Bone marrow (tissue), 2 donors: Measurements from ENCODE around the gene LCMT1.
"Not testable (repeated sequence)": the region's sequence is repeated elsewhere in the genome, so short reads cannot be mapped to it uniquely, and the experiment has no call there.

Source experiments
- DNase-seq, 2 donors: peaks; one replicate each; lab custom pipeline; 2025; lab: John Stamatoyannopoulos, UW

Gene LCMT1

GRCh38 chr16:25095636-25096035 lies 15.9 kb upstream of the LCMT1 start:
- no peak for DNase-seq

DNA sequence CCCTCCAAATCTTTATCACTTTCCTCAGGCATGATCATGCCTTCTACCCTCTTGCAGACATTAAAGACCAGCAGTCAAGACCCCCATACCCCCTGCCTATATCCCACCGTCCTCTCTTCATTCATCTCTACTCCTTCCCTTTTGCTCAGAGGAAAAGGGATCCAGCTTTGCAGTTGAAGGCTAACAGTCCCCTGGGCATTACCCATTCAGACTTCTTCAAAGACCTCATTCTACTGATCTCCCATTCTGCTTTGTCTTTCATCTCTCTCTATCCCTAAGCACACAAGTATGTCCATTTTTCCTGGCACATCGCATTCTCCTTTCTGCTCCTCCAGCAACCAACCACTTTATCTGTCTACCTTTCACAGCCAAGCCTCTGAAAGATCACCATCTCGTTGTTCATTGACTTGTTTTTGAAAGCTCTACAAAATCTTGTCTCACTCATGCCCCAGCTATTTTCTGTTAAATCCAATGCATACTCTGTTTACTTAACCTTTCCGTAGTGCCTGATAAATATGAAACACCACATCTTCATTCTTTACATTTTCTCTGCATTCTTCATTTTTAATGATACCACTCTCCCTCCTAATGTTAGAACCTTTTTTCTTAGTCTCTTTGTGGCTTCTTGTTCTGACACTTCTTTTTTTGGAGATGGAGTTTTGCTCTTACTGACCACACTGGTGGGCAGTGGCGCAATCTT lies 14.1 kb upstream of the LCMT1 start:
- no peak for DNase-seq

GRCh38 chr16:25100511-25100910 lies 11.0 kb upstream of the LCMT1 start:
- DNase-seq: no peak

DNA sequence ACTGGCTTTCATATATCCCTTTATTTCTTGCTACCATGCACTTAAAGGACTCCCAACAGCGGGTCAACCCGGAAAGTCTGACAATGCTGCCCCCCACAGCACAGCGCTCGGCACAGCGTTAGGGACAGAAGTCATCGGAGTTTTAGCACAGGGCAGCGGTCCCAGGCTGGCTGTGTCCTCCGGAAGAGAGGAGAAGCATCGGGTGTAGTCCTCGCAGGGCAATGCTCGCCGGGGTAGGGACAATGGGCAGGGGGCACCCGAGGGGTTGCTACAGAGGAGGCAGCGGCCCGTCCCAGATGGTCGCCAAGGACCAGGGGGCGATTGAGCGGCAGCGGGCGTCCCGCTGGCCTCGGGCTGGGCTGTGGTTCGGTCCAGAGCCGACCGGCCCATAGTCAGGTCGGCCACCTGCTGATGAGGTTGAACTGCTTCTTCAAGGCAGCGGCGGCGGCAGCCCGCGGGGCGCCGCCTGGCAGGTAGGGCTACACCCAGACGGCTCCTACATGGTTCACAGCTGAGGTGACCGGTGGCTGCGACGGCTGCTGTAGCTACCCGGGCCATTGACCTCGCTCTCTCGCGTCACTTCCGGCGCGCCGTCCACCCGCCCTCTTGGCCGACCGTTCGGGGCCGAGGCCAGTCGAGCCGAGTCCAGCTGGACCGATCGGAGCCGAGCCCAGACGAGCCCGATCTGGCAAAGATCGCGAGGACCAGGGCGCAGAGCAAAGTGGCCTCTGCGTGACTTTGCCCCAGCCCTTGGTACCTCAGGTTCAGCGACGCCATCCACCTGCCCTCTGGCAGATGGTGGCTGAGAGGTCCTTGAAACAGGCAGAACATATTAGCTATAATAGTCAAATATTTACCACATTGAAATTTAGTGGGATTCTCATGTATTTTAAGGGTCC lies 4.7 kb upstream of the LCMT1 start:
- peak; percentile 30 to 75 for DNase-seq

GRCh38 chr16:25107466-25107792 lies 4.1 kb upstream of the LCMT1 start:
- no peak for DNase-seq

DNA sequence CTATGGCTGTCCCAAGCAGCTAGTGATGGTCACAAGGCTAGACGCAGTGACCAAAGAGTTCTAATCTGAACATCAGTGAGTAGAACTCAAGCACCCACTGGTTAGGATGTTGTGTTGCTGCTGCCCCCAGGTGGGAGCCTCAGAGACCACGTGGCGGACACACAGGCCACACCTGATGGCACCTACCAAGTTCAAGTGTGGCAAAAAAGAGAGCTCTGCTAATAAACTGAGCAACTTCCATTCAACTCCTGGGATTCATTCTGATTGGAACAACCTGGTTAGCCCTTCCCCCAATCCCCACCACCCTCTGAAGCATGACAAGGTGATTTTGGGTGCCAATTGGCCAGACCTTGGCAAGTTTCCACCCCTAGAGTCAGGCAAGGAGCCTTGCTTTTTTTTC lies 3.5 kb upstream of the LCMT1 start:
- DNase-seq: no peak

- no peak for DNase-seq
Measured at GRCh38 chr16:25109643-25110042, 1.9 kb upstream of the LCMT1 start.

- DNase-seq: no peak
Measured at GRCh38 chr16:25110387-25110947, 1.1 kb upstream of the LCMT1 start.

DNA sequence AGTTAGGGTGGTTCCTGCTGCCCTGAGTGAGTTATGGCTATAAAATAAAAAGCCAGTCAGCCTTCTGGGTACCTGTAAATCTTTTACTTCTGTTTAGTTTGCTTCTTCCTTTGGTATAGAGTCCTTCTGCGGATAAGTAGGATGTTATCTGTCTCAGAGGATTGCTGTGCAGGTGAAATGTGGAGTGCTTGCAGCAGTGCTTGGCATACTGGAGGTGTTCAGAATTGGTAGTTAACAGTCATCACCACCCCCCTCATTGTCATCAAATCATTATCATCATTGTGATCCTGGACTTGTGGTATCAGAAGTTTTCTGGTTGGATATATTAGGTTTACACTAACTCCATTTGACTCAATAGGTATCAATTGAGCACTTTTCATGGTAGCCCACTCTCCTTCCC lies 2.6 kb downstream of the LCMT1 start:
- no peak for DNase-seq

DNA sequence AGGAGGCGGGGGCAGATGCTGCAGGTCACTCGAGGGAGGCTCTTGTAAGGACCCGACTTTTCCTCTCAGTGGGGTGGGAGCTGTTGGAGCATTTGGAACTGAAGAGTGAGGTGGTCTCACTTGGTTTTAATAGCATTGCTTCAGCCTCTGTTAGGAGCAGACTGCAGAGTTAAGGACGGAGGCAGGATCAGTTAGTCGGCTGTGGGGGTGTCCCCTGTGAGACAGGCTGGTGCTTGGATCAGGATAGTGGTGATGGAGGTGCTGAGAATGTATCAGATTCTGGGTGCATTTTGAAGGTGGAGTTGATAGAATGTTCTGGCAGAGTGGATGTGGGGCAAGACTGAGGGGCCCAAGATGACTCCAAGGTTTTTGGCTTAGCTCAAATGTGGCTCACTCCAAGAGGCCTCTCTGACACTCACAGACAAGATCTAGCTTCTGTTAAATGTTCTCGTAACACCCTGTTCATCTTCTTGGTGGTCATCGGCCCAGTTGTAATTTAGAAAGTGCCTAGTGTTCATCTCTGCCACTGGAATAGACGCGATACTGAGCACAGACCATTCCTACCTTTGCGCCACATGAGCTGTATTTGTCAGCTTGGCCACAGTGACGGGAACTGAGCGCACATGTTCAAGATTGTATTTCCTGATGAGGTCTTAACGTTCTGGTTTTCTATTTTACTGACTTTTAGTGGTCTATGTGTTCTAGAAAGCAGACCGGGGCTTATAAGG lies 7.5 kb downstream of the LCMT1 start:
- no peak for DNase-seq

DNA sequence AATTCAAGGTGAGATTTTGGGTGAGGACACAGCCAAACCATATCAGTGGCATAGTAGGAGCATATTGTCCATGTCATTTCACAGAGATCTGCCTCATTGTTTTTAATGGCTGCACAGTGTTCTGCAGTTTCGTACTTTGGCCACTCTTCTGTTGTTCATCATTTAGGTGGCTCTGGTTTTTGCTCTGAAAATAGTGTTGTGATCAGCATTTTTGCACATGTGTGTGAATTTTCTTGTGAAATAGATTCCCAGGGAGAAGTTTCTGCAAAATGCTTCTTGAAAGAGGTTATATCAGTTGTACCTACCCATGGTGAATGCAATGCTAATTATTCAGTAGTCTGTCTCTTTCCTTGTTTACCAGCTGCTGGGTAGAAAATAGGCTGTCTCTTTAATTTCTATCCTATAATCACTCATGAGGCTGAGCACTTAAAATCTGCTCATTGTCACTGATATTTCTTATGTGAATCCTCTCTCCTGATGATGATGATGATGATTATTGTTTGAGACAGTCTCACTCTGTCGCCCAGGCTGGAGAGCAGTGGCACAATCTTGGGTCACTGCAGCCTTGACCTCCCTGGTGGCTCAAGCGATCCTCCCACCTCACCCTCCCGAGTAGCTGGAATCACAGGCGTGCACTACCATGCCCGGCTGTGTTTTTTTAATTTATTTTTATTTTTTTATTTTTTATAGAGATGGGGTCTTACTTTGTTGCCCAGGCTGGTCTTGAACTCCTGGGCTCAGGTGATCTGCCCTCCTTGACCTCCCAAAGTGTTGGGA lies 10.5 kb downstream of the LCMT1 start:
- no peak for DNase-seq

DNA sequence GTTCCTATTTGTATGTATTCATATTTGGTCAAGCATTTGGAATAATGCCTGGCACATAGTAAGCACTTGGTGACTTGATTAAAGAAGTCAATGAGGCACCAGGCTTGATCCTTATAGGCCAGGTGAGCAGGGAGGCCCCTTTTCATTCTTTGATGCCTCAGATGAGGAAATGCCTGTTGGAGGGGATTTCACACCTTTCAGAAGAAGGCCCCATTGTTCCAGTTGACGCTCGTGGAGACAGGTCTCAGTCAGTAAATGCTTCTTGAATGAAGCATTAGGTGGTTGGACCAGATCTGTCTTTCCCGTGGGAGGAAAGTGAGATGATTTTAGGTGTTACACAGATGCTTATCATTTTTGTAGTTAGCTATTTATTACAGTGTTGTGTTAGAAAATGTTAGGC lies 13.0 kb downstream of the LCMT1 start:
- no peak for DNase-seq

DNA sequence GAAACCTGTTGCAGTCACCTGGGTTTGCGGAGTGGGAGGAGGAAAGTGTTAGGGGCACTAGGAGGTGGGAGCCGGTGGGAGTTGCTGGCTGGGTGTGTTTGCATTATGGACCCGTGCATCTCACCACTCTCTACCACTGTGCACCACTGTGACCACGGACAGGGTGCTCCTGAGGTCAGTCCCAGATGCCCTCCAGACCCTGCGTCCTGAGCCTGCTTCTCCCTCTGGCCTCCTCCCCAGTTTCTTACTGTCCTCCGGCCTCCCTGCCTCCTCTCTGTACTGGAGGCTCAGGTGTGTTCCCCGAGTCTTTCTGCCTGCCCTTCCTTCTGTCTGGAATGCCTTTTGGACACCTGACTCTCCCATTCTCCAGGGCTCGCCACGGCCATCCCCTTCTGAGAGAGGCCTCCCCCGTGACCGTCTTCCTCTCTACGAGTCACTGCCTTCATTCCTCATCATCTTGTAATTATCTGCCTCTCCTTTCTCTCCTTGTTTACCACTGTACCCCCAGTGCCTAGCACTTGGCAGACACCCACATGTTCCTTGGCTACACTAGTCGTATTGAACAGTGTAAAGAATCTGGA lies 14.6 kb downstream of the LCMT1 start:
- DNase-seq: not testable (repeated sequence)

DNA sequence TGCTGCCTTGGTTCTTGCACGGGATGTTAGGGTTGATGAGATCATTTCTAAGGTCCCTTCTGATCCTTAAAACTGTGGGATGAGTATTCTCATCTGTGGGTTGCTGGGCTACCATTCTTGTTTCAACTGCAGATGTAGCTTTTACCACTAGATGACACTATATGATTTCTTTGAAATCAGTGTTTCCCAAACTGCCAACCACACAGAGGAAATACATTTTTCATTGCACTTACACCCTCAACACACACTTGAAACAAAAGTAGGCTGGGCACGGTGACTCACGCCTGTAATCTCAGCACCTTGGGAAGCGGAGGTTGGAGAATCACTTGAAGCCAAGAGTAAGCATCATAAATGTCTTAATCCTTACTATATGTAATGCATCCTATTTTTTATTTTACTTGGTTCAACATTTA lies 15.3 kb downstream of the LCMT1 start:
- DNase-seq: peak in 1 of 2 donors; percentile 55

DNA sequence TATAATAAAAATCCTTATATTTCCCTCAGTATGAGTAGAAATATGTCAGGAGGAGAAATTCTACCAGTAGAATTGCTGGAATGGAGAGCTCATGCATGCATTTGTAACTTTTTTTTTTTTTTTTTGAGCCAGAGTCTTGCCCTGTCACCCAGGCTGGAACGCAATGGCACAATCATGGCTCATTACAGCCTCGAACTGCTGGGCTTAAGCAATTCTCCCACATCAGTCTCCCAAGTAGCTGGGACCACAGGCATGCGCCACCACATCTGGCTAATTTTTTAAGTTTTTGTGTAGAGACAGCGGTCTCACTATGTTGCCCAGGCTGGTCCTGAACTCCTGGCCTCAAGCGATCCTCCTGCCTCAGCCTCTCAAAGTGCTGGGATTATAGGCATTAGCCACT lies 21.2 kb downstream of the LCMT1 start:
- DNase-seq: not testable (repeated sequence)

DNA sequence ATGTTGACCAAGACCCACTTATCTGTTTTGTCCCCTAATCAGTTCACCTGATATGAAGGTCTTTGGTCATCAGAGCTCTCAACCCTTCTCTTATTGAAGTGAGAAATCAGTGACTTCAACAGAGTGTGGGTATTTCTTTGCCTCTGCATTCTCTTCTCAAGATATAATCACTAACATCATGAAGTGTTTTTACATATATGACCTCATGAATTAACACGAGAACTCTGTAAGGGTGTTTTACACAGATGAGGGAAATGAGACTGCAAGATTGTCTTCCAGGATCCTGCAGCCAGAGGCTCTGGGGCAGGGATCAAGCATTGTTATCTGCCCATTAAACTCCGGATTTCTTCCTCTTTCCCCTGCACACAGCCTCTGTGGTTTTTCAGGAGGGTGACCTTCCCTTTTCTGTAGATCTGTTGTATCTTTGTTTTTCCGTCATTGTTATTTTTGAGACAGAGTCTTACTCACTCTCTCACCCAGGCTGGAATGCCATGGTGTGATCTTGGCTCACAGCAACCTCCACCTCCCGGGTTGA lies 22.7 kb downstream of the LCMT1 start:
- DNase-seq: peak in 1 of 2 donors; percentile 81

GRCh38 chr16:25135254-25135878 lies 23.8 kb downstream of the LCMT1 start:
- no peak for DNase-seq

GRCh38 chr16:25138130-25138529 lies 26.6 kb downstream of the LCMT1 start:
- DNase-seq: no peak

DNA sequence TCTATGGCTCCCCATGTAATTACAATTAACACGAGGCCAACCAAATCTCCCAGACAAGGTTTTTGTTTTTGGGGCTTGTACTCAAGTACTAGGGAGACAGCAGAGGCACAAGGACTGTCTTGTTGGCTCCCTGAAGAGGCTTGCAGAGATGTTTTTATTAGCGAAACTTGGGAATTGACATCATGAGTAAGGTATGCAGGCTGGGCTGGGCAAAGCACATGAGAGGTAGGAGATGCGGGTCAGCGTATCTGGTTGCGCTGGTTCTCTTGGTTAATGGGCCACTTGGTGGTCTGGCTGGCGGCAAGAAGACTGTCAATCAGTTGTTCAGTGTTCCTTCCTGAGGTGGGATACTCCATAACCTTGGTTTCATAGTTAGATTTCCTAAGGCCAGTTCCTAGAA lies 28.9 kb downstream of the LCMT1 start:
- DNase-seq: no peak

GRCh38 chr16:25141648-25142047 lies 30.1 kb downstream of the LCMT1 start:
- DNase-seq: no peak

GRCh38 chr16:25143928-25144327 lies 32.4 kb downstream of the LCMT1 start:
- no peak for DNase-seq
